HEK293 (cell line): Measurements from ENCODE around the gene ZNF775.

Experiments
- CTCF ChIA-PET: fragments of 350-600 bp; formaldehyde crosslinking; extraction: SDS; loops from one replicate; lab custom pipeline; 2021; ENCODE audit warnings: antibody characterized with exemption; lab: Yijun Ruan, JAX
- POLR2A ChIA-PET: fragments of 300-600 bp; formaldehyde crosslinking; extraction: SDS; loops from one replicate; lab custom pipeline; 2020; ENCODE audit warnings: antibody characterized with exemption, inconsistent platforms; lab: Yijun Ruan, JAX
- H3K27ac ChIP-seq: fragments of 200-500 bp; sonication (Bioruptor generic); 2 replicates; pipeline ENCODE4 v1.5.1; 2014; ENCODE audit warnings: low read depth, low read length, control low read depth, inconsistent platforms; ENCODE audit errors: extremely low read depth
- H3K36me3 ChIP-seq, 2 experiments: fragments of 200-500 bp in 1 of 2; sonication (Bioruptor generic) in 1 of 2; 1 replicate in 1 of 2; 2 replicates in 1 of 2; pipeline ENCODE4 v1.5.1; 2014 to 2017; ENCODE audit warnings: inconsistent platforms in 2 of 2, low read length in 2 of 2; ENCODE audit not compliant: control insufficient read depth in 2 of 2, insufficient read depth in 1 of 2
- H3K4me1 ChIP-seq: fragments of 200-500 bp; sonication (Bioruptor generic); 2 replicates; pipeline ENCODE4 v1.5.1; 2014; ENCODE audit warnings: mild to moderate bottlenecking, low read length, inconsistent platforms; ENCODE audit not compliant: control insufficient read depth, insufficient read depth
- H3K4me3 ChIP-seq: 2 replicates; pipeline ENCODE4 v1.5.1; 2011; ENCODE audit warnings: low read depth, mild to moderate bottlenecking, control low read depth, low read length, moderate library complexity
- H3K9me3 ChIP-seq: fragments of 200-500 bp; sonication (Bioruptor generic); 2 replicates; pipeline ENCODE4 v1.5.1; 2014; ENCODE audit warnings: low read depth, low read length, inconsistent platforms; ENCODE audit not compliant: control insufficient read depth, insufficient read depth
- BCL11B ChIP-seq: fragments of 450-650 bp; formaldehyde crosslinking; IDR thresholded peaks from 2 replicates; pipeline ENCODE4 v1.5.1; 2016; ENCODE audit warnings: low read depth, missing biosample characterization, missing genetic modification characterization
- ELK4 ChIP-seq: IDR thresholded peaks from 2 replicates; pipeline ENCODE4 v1.6.1; 2011; ENCODE audit warnings: mild to moderate bottlenecking, low read depth, low read length, borderline replicate concordance
- KLF9 ChIP-seq: fragments of 450-650 bp; formaldehyde crosslinking; IDR thresholded peaks from 2 replicates; pipeline ENCODE4 v1.5.1; 2016; ENCODE audit warnings: missing biosample characterization, missing genetic modification characterization, low read depth
- TCF7L2 ChIP-seq: IDR thresholded peaks from 2 replicates; pipeline ENCODE4 v1.6.1; 2011; ENCODE audit warnings: low read depth, mild to moderate bottlenecking, inconsistent platforms, low read length, moderate library complexity, borderline replicate concordance
- TSHZ1 ChIP-seq: fragments of 450-650 bp; formaldehyde crosslinking; IDR thresholded peaks from 2 replicates; pipeline ENCODE4 v1.5.1; 2016; ENCODE audit warnings: missing biosample characterization, missing genetic modification characterization, borderline replicate concordance
- ZBTB17 ChIP-seq: fragments of 450-650 bp; formaldehyde crosslinking; IDR thresholded peaks from 2 replicates; pipeline ENCODE4 v1.5.1; 2016; ENCODE audit warnings: missing biosample characterization, missing genetic modification characterization
- ZBTB44 ChIP-seq: fragments of 450-650 bp; IDR thresholded peaks from 2 replicates; pipeline ENCODE4 v1.5.1; 2018; ENCODE audit warnings: missing biosample characterization, mild to moderate bottlenecking, missing genetic modification characterization
- ZNF148 ChIP-seq: fragments of 450-650 bp; formaldehyde crosslinking; IDR thresholded peaks from 2 replicates; pipeline ENCODE4 v1.5.0; 2017; ENCODE audit warnings: missing biosample characterization, missing genetic modification characterization, borderline replicate concordance
- ZNF157 ChIP-seq: fragments of 450-650 bp; formaldehyde crosslinking; IDR thresholded peaks from 2 replicates; pipeline ENCODE4 v1.5.1; 2016; ENCODE audit warnings: missing biosample characterization, missing genetic modification characterization
- ZNF19 ChIP-seq: fragments of 450-650 bp; formaldehyde crosslinking; IDR thresholded peaks from 2 replicates; pipeline ENCODE4; 2016; ENCODE audit warnings: missing biosample characterization, missing genetic modification characterization, low read depth
- ZNF202 ChIP-seq: fragments of 450-650 bp; formaldehyde crosslinking; IDR thresholded peaks from 2 replicates; pipeline ENCODE4 v1.5.1; 2016; ENCODE audit warnings: missing biosample characterization, missing genetic modification characterization, borderline replicate concordance
- ZNF449 ChIP-seq: fragments of 450-650 bp; formaldehyde crosslinking; IDR thresholded peaks from 2 replicates; pipeline ENCODE4 v1.5.1; 2017; ENCODE audit warnings: missing biosample characterization, mild to moderate bottlenecking, missing genetic modification characterization, moderate library complexity
- ZNF521 ChIP-seq: fragments of 450-650 bp; formaldehyde crosslinking; IDR thresholded peaks from 2 replicates; pipeline ENCODE4 v1.5.1; 2017; ENCODE audit warnings: missing biosample characterization, mild to moderate bottlenecking, missing genetic modification characterization
- ZNF529 ChIP-seq: fragments of 450-650 bp; formaldehyde crosslinking; IDR thresholded peaks from 2 replicates; pipeline ENCODE4 v1.5.1; 2017; ENCODE audit warnings: missing genetic modification characterization, missing biosample characterization; ENCODE audit not compliant: insufficient replicate concordance
- ZNF660 ChIP-seq: fragments of 450-650 bp; IDR thresholded peaks from 2 replicates; pipeline ENCODE4 v1.5.1; 2018; ENCODE audit warnings: missing biosample characterization, mild to moderate bottlenecking, missing genetic modification characterization
- ZNF677 ChIP-seq: fragments of 450-650 bp; IDR thresholded peaks from 2 replicates; pipeline ENCODE4 v1.5.0; 2018; ENCODE audit warnings: missing biosample characterization, mild to moderate bottlenecking, missing genetic modification characterization, moderate library complexity
- ZNF777 ChIP-seq: fragments of 450-650 bp; formaldehyde crosslinking; IDR thresholded peaks from 2 replicates; pipeline ENCODE4 v1.5.1; 2017; ENCODE audit warnings: missing biosample characterization, missing genetic modification characterization, borderline replicate concordance

The ZNF775 gene

GRCh38 chr7:150337659-150338081 is 41.5 kb upstream of the ZNF775 start:
- TF ChIP-seq KLF9 (tag by site-specific recombination) (no peak), ZNF157 (tag by site-specific recombination) (no peak), ZNF660 (tag by site-specific recombination) (no peak), ZNF19 (no peak), ZNF148 (tag by site-specific recombination) (no peak), ZNF777 (tag by site-specific recombination) (no peak), BCL11B (no peak), ZNF677 (tag by site-specific recombination) (no peak), ELK4 (no peak), ZNF202 (tag by site-specific recombination) (no peak), ZNF449 (no peak), ZBTB17 (tag by site-specific recombination) (no peak), ZBTB44 (tag by site-specific recombination) (no peak)
- H3K27ac ChIP-seq: no peak overlapping the region
- no peak overlapping the region for H3K4me3 ChIP-seq
- no peaks in the 10 kb centered on the region for H3K9me3 ChIP-seq
- peaks cover 0 to 45% of the 10 kb centered on the region in 2 experiments; a peak in 1 of 3 replicates for H3K36me3 ChIP-seq
- ChIA-PET CTCF (no interaction called here), POLR2A (no interaction called here)
- H3K4me1 ChIP-seq: no peaks in the 10 kb centered on the region

- ChIA-PET CTCF (interaction anchor here (0.6 kb wide), 1 partner anchor 80 kb away, joined by 3 read pairs; no protein-coding TSS in a partner anchor), POLR2A (no interaction called here)
- peaks cover 0 to 39% of the 10 kb centered on the region in 2 experiments; a peak in 1 of 3 replicates for H3K36me3 ChIP-seq
- TF ChIP-seq ZNF529 (tag by site-specific recombination) (no peak), ZNF449 (peak; percentile 98), ZBTB17 (tag by site-specific recombination) (no peak), TCF7L2 (no peak), TSHZ1 (tag by site-specific recombination) (no peak), ZNF521 (tag by site-specific recombination) (no peak)
Measured at GRCh38 chr7:150338166-150338829, 40.8 kb upstream of the ZNF775 start.

More at GRCh38 chr7:150338166-150338829, 40.8 kb upstream of the ZNF775 start:
- H3K9me3 ChIP-seq: no peaks in the 10 kb centered on the region
- H3K4me3 ChIP-seq: no peak overlapping the region
- H3K27ac ChIP-seq: no peak overlapping the region
- H3K4me1 ChIP-seq: no peaks in the 10 kb centered on the region
